Hepatocyte (in vitro differentiated cells): ENCODE measurements around the gene ACTR8.

Experiments
- EZH2 ChIP-seq: fragments of 200-600 bp; sonication (generic); IDR thresholded peaks from 2 replicates; pipeline ENCODE4 v1.6.1; 2016; ENCODE audit warnings: antibody characterized with exemption, mild to moderate bottlenecking, borderline replicate concordance
- EZH2phosphoT487 ChIP-seq: fragments of 200-600 bp; sonication (generic); IDR thresholded peaks from one replicate; pipeline ENCODE4 v1.6.1; 2018; ENCODE audit warnings: antibody characterized with exemption, mild to moderate bottlenecking, low read depth, moderate library complexity; ENCODE audit not compliant: unreplicated experiment, severe bottlenecking
- TF ChIP-seq, protein P1 (sequence below): fragments of 200-600 bp; sonication (generic); IDR thresholded peaks from 2 replicates; pipeline ENCODE4 v1.5.1; 2016; ENCODE audit warnings: antibody characterized with exemption, mild to moderate bottlenecking; ENCODE audit not compliant: poor library complexity

DNA sequence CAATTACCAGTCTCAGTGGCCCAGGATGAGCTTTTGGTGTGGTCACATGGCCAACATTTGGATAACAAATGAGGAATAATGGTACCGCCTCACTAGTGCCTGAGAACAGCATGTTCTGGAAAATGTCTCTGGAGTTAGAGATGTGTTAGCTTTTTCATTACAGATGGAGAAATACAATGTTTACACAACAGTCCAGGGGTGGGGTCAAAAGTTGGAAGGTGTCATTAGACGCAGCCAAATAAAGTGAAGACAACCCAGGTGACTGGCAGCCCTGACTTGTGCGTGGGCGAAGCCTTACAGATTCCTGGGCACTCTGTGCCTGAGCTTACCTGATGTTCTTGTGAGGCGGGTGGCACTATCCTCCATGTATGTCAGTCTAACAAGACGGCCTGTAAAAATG lies 22.8 kb downstream of the ACTR8 start:
- TF ChIP-seq EZH2, result no peak
- TF ChIP-seq, protein P1, sequence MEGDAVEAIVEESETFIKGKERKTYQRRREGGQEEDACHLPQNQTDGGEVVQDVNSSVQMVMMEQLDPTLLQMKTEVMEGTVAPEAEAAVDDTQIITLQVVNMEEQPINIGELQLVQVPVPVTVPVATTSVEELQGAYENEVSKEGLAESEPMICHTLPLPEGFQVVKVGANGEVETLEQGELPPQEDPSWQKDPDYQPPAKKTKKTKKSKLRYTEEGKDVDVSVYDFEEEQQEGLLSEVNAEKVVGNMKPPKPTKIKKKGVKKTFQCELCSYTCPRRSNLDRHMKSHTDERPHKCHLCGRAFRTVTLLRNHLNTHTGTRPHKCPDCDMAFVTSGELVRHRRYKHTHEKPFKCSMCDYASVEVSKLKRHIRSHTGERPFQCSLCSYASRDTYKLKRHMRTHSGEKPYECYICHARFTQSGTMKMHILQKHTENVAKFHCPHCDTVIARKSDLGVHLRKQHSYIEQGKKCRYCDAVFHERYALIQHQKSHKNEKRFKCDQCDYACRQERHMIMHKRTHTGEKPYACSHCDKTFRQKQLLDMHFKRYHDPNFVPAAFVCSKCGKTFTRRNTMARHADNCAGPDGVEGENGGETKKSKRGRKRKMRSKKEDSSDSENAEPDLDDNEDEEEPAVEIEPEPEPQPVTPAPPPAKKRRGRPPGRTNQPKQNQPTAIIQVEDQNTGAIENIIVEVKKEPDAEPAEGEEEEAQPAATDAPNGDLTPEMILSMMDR, result no peak
- no peak for TF ChIP-seq EZH2phosphoT487
